Keratinocyte (primary cell): ENCODE results near the gene RLBP1.

Experiments
- EZH2 ChIP-seq: IDR thresholded peaks from one replicate; pipeline ENCODE4 v1.6.1; 2012; ENCODE audit warnings: inconsistent platforms, mild to moderate bottlenecking, low read length, moderate library complexity
- TF ChIP-seq, protein P1 (sequence below), 3 experiments: IDR thresholded peaks in 1 of 3; conservative IDR thresholded peaks in 1 of 3; optimal IDR thresholded peaks in 1 of 3; 2 replicates in 2 of 3; 3 replicates in 1 of 3; pipeline versions ENCODE3 to v1.5.1; 2011; ENCODE audit warnings: low read length in 3 of 3, mild to moderate bottlenecking in 3 of 3, moderate library complexity in 2 of 3, control low read depth in 1 of 3, inconsistent platforms in 1 of 3; ENCODE audit not compliant: insufficient read depth in 2 of 3; ENCODE audit errors: extremely low read depth in 1 of 3

DNA sequence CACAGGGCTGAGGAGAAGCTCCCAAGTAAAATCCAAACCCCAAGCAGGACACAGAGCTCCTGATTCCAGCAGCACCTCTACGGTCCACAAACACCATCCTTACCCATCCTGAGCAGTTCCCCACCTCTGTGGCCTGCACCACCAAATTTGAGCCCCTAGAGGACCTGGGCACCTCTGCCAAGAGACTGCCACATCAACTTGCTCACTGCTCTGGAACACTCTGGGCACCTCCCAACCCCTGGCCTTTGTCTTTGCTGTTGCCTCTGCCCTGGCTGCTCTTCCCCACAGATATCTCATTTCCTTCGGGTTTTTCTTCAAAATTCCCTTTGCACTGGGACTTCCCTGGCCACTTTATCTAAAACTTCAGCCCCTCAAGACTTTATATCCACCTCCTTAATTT is 5.8 kb downstream of the RLBP1 start:
- no peak for TF ChIP-seq EZH2
- TF ChIP-seq, protein P1, sequence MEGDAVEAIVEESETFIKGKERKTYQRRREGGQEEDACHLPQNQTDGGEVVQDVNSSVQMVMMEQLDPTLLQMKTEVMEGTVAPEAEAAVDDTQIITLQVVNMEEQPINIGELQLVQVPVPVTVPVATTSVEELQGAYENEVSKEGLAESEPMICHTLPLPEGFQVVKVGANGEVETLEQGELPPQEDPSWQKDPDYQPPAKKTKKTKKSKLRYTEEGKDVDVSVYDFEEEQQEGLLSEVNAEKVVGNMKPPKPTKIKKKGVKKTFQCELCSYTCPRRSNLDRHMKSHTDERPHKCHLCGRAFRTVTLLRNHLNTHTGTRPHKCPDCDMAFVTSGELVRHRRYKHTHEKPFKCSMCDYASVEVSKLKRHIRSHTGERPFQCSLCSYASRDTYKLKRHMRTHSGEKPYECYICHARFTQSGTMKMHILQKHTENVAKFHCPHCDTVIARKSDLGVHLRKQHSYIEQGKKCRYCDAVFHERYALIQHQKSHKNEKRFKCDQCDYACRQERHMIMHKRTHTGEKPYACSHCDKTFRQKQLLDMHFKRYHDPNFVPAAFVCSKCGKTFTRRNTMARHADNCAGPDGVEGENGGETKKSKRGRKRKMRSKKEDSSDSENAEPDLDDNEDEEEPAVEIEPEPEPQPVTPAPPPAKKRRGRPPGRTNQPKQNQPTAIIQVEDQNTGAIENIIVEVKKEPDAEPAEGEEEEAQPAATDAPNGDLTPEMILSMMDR (optimal IDR thresholded peaks at IDR 0.05 in 1 of 3, IDR thresholded peaks at IDR 0.05 in 1 of 3, conservative IDR thresholded peaks at IDR 0.05 in 1 of 3; ENCODE audit: extremely low read depth in 1 of 3, insufficient read depth in 2 of 3, low read length in 3 of 3): no peak
